PC-3 (cell line): ENCODE measurements around the gene KIF5C.

ENCODE experiments used
- EZH2 ChIP-seq: fragments of 300-600 bp; sonication (generic); IDR thresholded peaks from one replicate; pipeline ENCODE4 v1.6.1; 2017; ENCODE audit warnings: antibody characterized with exemption, mild to moderate bottlenecking, low read length; ENCODE audit not compliant: unreplicated experiment
- EZH2phosphoT487 ChIP-seq: fragments of 300-600 bp; sonication (generic); IDR thresholded peaks from 2 replicates; pipeline ENCODE4 v1.6.1; 2018; ENCODE audit warnings: mild to moderate bottlenecking, antibody characterized with exemption, low read length, borderline replicate concordance
- TF ChIP-seq, protein P1 (sequence below): fragments of 300-600 bp; sonication (generic); conservative IDR thresholded peaks from 2 replicates; pipeline ENCODE4 v1.5.1; 2017; ENCODE audit warnings: antibody characterized with exemption, low read depth, mild to moderate bottlenecking, low read length

DNA sequence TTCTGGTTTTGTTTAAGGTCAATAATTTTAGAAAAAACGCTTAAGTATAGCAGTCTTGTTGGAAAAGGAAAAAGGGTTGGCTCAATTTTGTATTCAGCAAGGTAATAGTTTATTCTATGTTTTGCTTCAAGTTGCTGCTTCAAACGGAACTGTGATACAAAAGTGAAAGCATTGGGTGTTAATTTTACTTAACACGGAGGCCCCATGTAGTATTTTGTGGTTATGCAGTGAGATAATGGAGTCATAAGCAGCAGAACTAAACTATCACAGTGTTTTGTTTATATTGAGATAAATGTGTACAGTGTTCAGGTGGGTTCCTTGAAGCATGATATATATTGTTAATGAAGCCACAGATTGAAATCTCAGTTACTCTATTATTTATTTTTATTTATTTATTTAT is 96.5 kb downstream of the KIF5C start:
- TF ChIP-seq, protein P1, sequence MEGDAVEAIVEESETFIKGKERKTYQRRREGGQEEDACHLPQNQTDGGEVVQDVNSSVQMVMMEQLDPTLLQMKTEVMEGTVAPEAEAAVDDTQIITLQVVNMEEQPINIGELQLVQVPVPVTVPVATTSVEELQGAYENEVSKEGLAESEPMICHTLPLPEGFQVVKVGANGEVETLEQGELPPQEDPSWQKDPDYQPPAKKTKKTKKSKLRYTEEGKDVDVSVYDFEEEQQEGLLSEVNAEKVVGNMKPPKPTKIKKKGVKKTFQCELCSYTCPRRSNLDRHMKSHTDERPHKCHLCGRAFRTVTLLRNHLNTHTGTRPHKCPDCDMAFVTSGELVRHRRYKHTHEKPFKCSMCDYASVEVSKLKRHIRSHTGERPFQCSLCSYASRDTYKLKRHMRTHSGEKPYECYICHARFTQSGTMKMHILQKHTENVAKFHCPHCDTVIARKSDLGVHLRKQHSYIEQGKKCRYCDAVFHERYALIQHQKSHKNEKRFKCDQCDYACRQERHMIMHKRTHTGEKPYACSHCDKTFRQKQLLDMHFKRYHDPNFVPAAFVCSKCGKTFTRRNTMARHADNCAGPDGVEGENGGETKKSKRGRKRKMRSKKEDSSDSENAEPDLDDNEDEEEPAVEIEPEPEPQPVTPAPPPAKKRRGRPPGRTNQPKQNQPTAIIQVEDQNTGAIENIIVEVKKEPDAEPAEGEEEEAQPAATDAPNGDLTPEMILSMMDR = no peak
- TF ChIP-seq EZH2 (no peak), EZH2phosphoT487 (no peak)
